ENCODE data around the gene SEMA5A.

DNA sequence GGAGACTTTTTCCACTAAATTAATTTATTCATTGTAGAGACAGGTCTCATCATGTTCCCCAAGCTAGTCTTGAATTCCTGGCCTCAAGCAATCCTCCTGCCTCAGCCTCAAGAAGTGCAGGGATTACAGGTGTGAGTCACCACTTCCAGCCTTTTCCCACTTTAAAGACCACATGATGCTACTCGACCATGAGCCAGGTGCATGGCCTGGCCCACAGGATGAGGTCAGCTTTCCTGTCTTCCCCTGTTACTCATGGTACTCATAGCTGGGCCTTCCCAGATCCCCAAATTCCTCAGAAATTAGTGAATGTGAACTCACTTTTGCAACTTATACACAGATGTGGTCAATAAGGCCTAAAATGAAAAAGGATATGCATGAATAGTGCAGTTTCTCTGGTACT is 395.9 kb downstream of the SEMA5A start:
- TF ChIP-seq, protein P1, sequence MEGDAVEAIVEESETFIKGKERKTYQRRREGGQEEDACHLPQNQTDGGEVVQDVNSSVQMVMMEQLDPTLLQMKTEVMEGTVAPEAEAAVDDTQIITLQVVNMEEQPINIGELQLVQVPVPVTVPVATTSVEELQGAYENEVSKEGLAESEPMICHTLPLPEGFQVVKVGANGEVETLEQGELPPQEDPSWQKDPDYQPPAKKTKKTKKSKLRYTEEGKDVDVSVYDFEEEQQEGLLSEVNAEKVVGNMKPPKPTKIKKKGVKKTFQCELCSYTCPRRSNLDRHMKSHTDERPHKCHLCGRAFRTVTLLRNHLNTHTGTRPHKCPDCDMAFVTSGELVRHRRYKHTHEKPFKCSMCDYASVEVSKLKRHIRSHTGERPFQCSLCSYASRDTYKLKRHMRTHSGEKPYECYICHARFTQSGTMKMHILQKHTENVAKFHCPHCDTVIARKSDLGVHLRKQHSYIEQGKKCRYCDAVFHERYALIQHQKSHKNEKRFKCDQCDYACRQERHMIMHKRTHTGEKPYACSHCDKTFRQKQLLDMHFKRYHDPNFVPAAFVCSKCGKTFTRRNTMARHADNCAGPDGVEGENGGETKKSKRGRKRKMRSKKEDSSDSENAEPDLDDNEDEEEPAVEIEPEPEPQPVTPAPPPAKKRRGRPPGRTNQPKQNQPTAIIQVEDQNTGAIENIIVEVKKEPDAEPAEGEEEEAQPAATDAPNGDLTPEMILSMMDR (IDR thresholded peaks at IDR 0.05 in 4 of 5, conservative IDR thresholded peaks at IDR 0.05 in 1 of 5) = no peak
- TF ChIP-seq POLR2A (IDR thresholded peaks at IDR 0.05) = no peak

All from gastrocnemius medialis (tissue), 4 donors.